K562 (cell line): Measurements from ENCODE around the gene SLC1A2. TPM values are rescaled to one million over a fixed set of nuclear protein-coding genes. Genes with fewer than 3 reads are reported as not detected.
A peak's percentile ranks its signal among the peaks of the same experiment; 100 is the strongest.

ENCODE experiments used
- ARID3A ChIP-seq: IDR thresholded peaks from 2 replicates; pipeline ENCODE4 v1.6.1; 2012; ENCODE audit warnings: low read depth, low read length, improper control_type of control experiment, borderline replicate concordance
- ARNT ChIP-seq, 2 experiments: fragments of 450-650 bp; IDR thresholded peaks; 2 replicates each; pipeline ENCODE4 v1.6.1; 2016; ENCODE audit warnings: mild to moderate bottlenecking in 1 of 2
- CEBPG ChIP-seq, 3 experiments: fragments of 200-800 bp in 1 of 3; sonication (Bioruptor generic) in 1 of 3; sonication (generic) in 1 of 3; formaldehyde crosslinking in 1 of 3; IDR thresholded peaks in 2 of 3; conservative IDR thresholded peaks in 1 of 3; 2 replicates each; pipeline versions ENCODE4 v1.6.1 to v1.8.0; 2016 to 2022; ENCODE audit warnings: missing compliant biosample characterization in 2 of 3, missing genetic modification characterization in 2 of 3, mild to moderate bottlenecking in 1 of 3, missing genetic modification reagents in 1 of 3
- CREM ChIP-seq: IDR thresholded peaks from 2 replicates; pipeline ENCODE4 v1.6.1; 2014; ENCODE audit warnings: antibody characterized with exemption, low read depth
- FOXP1 ChIP-seq: sonication (generic); formaldehyde crosslinking; IDR thresholded peaks from 2 replicates; pipeline ENCODE4 v1.8.0; 2022; ENCODE audit warnings: mild to moderate bottlenecking, missing genetic modification reagents
- KDM1A ChIP-seq, 2 experiments: fragments of 450-650 bp; IDR thresholded peaks; 2 replicates each; pipeline ENCODE4 v1.6.1; 2016; ENCODE audit warnings: mild to moderate bottlenecking in 2 of 2
- MAFG ChIP-seq: fragments of 450-650 bp; conservative IDR thresholded peaks from 2 replicates; pipeline ENCODE4 v1.6.1; 2016; ENCODE audit warnings: missing genetic modification characterization, missing compliant biosample characterization
- MBD2 ChIP-seq: sonication (generic); IDR thresholded peaks from 2 replicates; pipeline ENCODE4 v1.6.1; 2016; ENCODE audit warnings: low read depth, borderline replicate concordance
- MEF2A ChIP-seq: IDR thresholded peaks from 2 replicates; pipeline ENCODE4 v1.6.1; 2011; ENCODE audit warnings: low read depth, mild to moderate bottlenecking, low read length, moderate library complexity; ENCODE audit not compliant: control insufficient read depth
- MIER1 ChIP-seq: fragments of 450-650 bp; IDR thresholded peaks from 2 replicates; pipeline ENCODE4 v1.6.1; 2016; ENCODE audit warnings: antibody characterized with exemption, mild to moderate bottlenecking, low read depth
- NR2C2 ChIP-seq, 2 experiments: fragments of 200-800 bp in 1 of 2; sonication (Bioruptor generic) in 1 of 2; sonication (generic) in 1 of 2; formaldehyde crosslinking in 1 of 2; IDR thresholded peaks; 2 replicates each; pipeline versions ENCODE4 v1.6.1 to v1.8.0; 2016 to 2022; ENCODE audit warnings: mild to moderate bottlenecking in 1 of 2, missing compliant biosample characterization in 1 of 2, missing genetic modification characterization in 1 of 2, missing genetic modification reagents in 1 of 2
- NR4A1 ChIP-seq, 2 experiments: fragments of 250-450 bp in 1 of 2; fragments of 450-650 bp in 1 of 2; sonication (Bioruptor Pico) in 1 of 2; IDR thresholded peaks; 2 replicates each; pipeline versions ENCODE4 v1.4.0 to v1.6.1; 2016 to 2020; ENCODE audit warnings: mild to moderate bottlenecking in 2 of 2, missing compliant biosample characterization in 1 of 2, missing genetic modification characterization in 1 of 2, moderate library complexity in 1 of 2
- POLR2AphosphoS5 ChIP-seq: IDR thresholded peaks from 2 replicates; pipeline ENCODE4 v1.6.1; 2011; ENCODE audit warnings: mild to moderate bottlenecking, low read depth, low read length, moderate library complexity; ENCODE audit not compliant: control insufficient read depth, insufficient read depth
- SOX6 ChIP-seq: fragments of 450-650 bp; IDR thresholded peaks from 2 replicates; pipeline ENCODE4 v1.6.1; 2014; ENCODE audit warnings: mild to moderate bottlenecking
- TAL1 ChIP-seq: fragments of 450-650 bp; IDR thresholded peaks from 2 replicates; pipeline ENCODE4 v1.6.1; 2016; ENCODE audit warnings: mild to moderate bottlenecking
- TBL1XR1 ChIP-seq, 2 experiments: IDR thresholded peaks; 2 replicates each; pipeline ENCODE4 v1.6.1; 2012; ENCODE audit warnings: improper control_type of control experiment in 2 of 2, low read length in 2 of 2, mild to moderate bottlenecking in 1 of 2
- TCF3 ChIP-seq: sonication (generic); formaldehyde crosslinking; IDR thresholded peaks from 2 replicates; pipeline ENCODE4 v1.4.0; 2020; ENCODE audit warnings: mild to moderate bottlenecking, missing genetic modification reagents
- VEZF1 ChIP-seq: fragments of 200-800 bp; sonication (Bioruptor generic); IDR thresholded peaks from 2 replicates; pipeline ENCODE4 v1.6.1; 2017; ENCODE audit warnings: missing genetic modification characterization, missing compliant biosample characterization
- ZKSCAN8 ChIP-seq: fragments of 200-800 bp; sonication (Bioruptor generic); IDR thresholded peaks from 2 replicates; pipeline ENCODE4 v1.6.1; 2016; ENCODE audit warnings: missing genetic modification characterization, missing compliant biosample characterization
- ZNF41 ChIP-seq: fragments of 250-450 bp; sonication (Bioruptor Pico); conservative IDR thresholded peaks from 2 replicates; pipeline ENCODE4 v1.4.0; 2020; ENCODE audit warnings: mild to moderate bottlenecking
- ZNF785 ChIP-seq: fragments of 250-450 bp; sonication (Bioruptor Pico); IDR thresholded peaks from 2 replicates; pipeline ENCODE4 v1.4.0; 2020; ENCODE audit warnings: mild to moderate bottlenecking
- polyA plus RNA-seq, 8 experiments: library from polyadenylated mRNA; depleted of rRNA in 4 of 8; stranded (reverse) in 5 of 8; unstranded in 3 of 8; fragments of >200 nt; fragmentation: Nextera tagmentation in 2 of 8; fragmentation: Illumina TruSeq in 1 of 8; extraction: Ambion mirVana in 2 of 8; extraction: Trizol in 1 of 8; gene quantifications; 2 replicates each; pipeline versions ENCODE4 v1.2.1 to v1.2.3, GENCODE V29; 2011 to 2014; ENCODE audit warnings: inconsistent platforms in 1 of 8, missing spikeins in 1 of 8
- total RNA-seq, 7 experiments: library from RNA; depleted of rRNA in 6 of 7; stranded (reverse); fragments of >200 nt in 6 of 7; fragmentation: Illumina TruSeq in 2 of 7; extraction: Trizol in 2 of 7; gene quantifications; 2 replicates each; pipeline versions ENCODE4 v1.2.1 to v1.2.3, GENCODE V29; 2011 to 2021; ENCODE audit warnings: low replicate concordance in 1 of 7
- TF ChIP-seq, protein P1 (sequence below): fragments of 250-450 bp; sonication (Bioruptor Pico); IDR thresholded peaks from 2 replicates; pipeline ENCODE4 v1.4.0; 2020

The SLC1A2 gene
- total and polyA plus RNA-seq, 9 of the 15 experiments (the other 6 are each of a cell fraction or from before 2014, with no cell fraction given): 0.03 to 0.07 (median 0.04) TPM; not detected in 5

DNA sequence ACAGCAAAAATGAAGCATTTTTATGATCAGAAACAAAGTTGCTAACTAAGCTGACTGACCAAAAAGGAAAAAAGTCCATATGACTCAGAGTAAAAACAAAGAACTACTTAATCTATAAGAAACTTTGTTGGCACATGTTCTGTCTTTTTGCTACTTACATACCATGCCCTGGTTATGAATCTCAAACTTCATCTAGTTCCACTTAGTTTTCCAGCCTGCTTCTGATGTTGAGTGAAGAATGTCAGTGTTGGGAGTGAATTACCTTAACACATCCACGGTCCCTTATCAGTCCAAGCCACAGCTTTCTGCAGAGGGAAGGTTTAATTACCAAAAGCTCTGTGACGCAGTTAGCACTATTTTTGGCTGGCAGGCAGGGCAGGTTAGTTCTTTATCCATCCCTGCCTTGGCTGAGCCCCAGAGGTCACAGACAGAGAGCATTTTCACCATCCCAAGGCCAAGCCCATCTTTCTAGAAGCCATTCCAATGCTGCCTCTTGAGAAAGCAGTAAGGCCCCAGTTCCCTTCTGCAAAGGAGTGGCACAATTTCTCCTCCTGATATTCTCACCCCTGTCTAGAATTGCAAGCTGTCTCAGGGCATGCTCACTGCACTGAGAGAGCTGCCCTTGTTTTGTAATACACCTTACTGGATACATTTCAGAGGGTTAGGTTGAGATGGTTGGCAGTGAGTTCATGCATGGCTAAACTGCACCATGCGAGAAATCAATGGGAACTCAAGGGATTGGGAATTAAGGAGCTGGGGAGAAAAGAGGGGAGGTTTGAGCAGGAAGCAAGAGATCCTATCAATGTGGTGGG, 67.1 kb downstream of the SLC1A2 start (continued):
- TF ChIP-seq POLR2AphosphoS5: 0 out of 2 replicates have a peak, but pooled peaks have one; percentile 43
- TF ChIP-seq CEBPG (CRISPR knock-in tag; IDR thresholded peaks at IDR 0.05): no peak
- TF ChIP-seq CEBPG (tag; conservative IDR thresholded peaks at IDR 0.05 in 1 of 2, IDR thresholded peaks at IDR 0.05 in 1 of 2): 0 out of 4 replicates have a peak, but pooled peaks of 1 of the 2 experiments have one; percentile 22
- TF ChIP-seq, protein P1, sequence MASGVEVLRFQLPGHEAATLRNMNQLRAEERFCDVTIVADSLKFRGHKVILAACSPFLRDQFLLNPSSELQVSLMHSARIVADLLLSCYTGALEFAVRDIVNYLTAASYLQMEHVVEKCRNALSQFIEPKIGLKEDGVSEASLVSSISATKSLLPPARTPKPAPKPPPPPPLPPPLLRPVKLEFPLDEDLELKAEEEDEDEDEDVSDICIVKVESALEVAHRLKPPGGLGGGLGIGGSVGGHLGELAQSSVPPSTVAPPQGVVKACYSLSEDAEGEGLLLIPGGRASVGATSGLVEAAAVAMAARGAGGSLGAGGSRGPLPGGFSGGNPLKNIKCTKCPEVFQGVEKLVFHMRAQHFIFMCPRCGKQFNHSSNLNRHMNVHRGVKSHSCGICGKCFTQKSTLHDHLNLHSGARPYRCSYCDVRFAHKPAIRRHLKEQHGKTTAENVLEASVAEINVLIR (CRISPR knock-in tag): peak; percentile 60; the same call in 1 of the 2 replicates
- TF ChIP-seq ZKSCAN8: peak; percentile 67; the same call in 1 of the 2 replicates
- TF ChIP-seq FOXP1: 0 out of 2 replicates have a peak, but pooled peaks have one; percentile 60
- TF ChIP-seq NR2C2 (CRISPR knock-in tag; IDR thresholded peaks at IDR 0.05): no peak
- peak; percentile 61; the same call in 1 of the 2 replicates for TF ChIP-seq NR2C2 (tag; IDR thresholded peaks at IDR 0.05)
- TF ChIP-seq MAFG: no peak
- 0 out of 4 replicates have a peak, but pooled peaks of 1 of the 2 experiments have one; percentile 16 for TF ChIP-seq TBL1XR1 (IDR thresholded peaks at IDR 0.05; ENCODE audit: low read length in 2 of 2)
- no peak for TF ChIP-seq MIER1
- TF ChIP-seq ZNF41 (CRISPR knock-in tag): no peak
- TF ChIP-seq ZNF785 (CRISPR knock-in tag): no peak
- TF ChIP-seq ARNT (IDR thresholded peaks at IDR 0.05): no peak
- 0 out of 2 replicates have a peak, but pooled peaks have one; percentile 14 for TF ChIP-seq SOX6
- TF ChIP-seq VEZF1 (CRISPR knock-in tag): peak; percentile 40
- TF ChIP-seq NR4A1 (CRISPR knock-in tag; IDR thresholded peaks at IDR 0.05): no peak
- no peak for TF ChIP-seq NR4A1 (tag; IDR thresholded peaks at IDR 0.05)
- TF ChIP-seq TAL1: peak; percentile 67
- no peak for TF ChIP-seq ARID3A
- TF ChIP-seq KDM1A (IDR thresholded peaks at IDR 0.05): peak in 1 of 2 experiments; percentile 25; a peak in 2 of 4 replicates
- peak; percentile 92 for TF ChIP-seq CREM
- TF ChIP-seq MBD2: peak; percentile 60; the same call in 1 of the 2 replicates
- peak; percentile 87 for TF ChIP-seq TCF3 (CRISPR knock-in tag)
- peak; percentile 96 for TF ChIP-seq MEF2A
